Panc1 (cell line): ENCODE results near the gene PRKD2. TPM values are rescaled to one million over a fixed set of nuclear protein-coding genes. Genes with fewer than 3 reads are reported as not detected.

Experiments
- ATAC-seq: fragments of 200-7000 bp; cut with Tn5 transposase; 2 replicates; pipeline ENCODE4 v1.9.1; 2020; ENCODE audit warnings: mild to moderate bottlenecking, moderate library complexity
- BruUV-seq: library from RNA; stranded (reverse); fragments of 400-500 nt; replicated peaks from 2 replicates; lab custom pipeline; 2021; lab: Mats Ljungman, UMichigan
- CTCF ChIA-PET: fragments of 300-600 bp; sonication (Branson Sonifier 250); formaldehyde crosslinking; loops from one replicate; lab custom pipeline; 2022; ENCODE audit warnings: antibody characterized with exemption; lab: Charles Lee
- POLR2A ChIA-PET: fragments of 300-600 bp; sonication (Branson Sonifier 250); formaldehyde crosslinking; loops from one replicate; lab custom pipeline; 2022; ENCODE audit warnings: antibody characterized with exemption; lab: Charles Lee
- DNase-seq: peaks from one replicate; pipeline ENCODE4 v3.0.0-alpha.2; 2010; ENCODE audit warnings: low read depth, low spot score
- H3K27ac ChIP-seq: 2 replicates; pipeline ENCODE4 v1.5.1; 2011; ENCODE audit warnings: mild to moderate bottlenecking, low read length, inconsistent platforms
- H3K27me3 ChIP-seq: fragments of 200-500 bp; sonication (Bioruptor generic); 2 replicates; pipeline ENCODE4 v1.6.0; 2014; ENCODE audit warnings: low read length, inconsistent platforms; ENCODE audit not compliant: control insufficient read depth, insufficient read depth
- H3K36me3 ChIP-seq: fragments of 200-500 bp; sonication (Bioruptor generic); 2 replicates; pipeline ENCODE4 v1.5.1; 2014; ENCODE audit warnings: inconsistent platforms, mild to moderate bottlenecking, low read length, moderate library complexity; ENCODE audit not compliant: control insufficient read depth, insufficient read depth
- H3K4me1 ChIP-seq: 2 replicates; pipeline ENCODE4 v1.5.1; 2011; ENCODE audit warnings: inconsistent platforms, mild to moderate bottlenecking, low read length, moderate library complexity; ENCODE audit not compliant: control insufficient read depth, insufficient read depth
- H3K4me3 ChIP-seq, 2 experiments: 2 replicates each; pipeline ENCODE4 v1.5.1; 2011 to 2012; ENCODE audit warnings: low read depth in 2 of 2, low read length in 2 of 2, mild to moderate bottlenecking in 2 of 2, inconsistent platforms in 1 of 2, moderate library complexity in 1 of 2
- H3K9me3 ChIP-seq: fragments of 200-500 bp; sonication (Bioruptor generic); 2 replicates; pipeline ENCODE4 v1.5.1; 2014; ENCODE audit warnings: low read depth, mild to moderate bottlenecking, inconsistent platforms, low read length, moderate library complexity; ENCODE audit not compliant: control insufficient read depth, insufficient read depth
- CTCF ChIP-seq: fragments of 450-650 bp; IDR thresholded peaks from 2 replicates; pipeline ENCODE4 v1.5.1; 2017; ENCODE audit warnings: mild to moderate bottlenecking
- POLR2AphosphoS5 ChIP-seq: IDR thresholded peaks from 2 replicates; pipeline ENCODE4 v1.6.1; 2012; ENCODE audit warnings: mild to moderate bottlenecking, low read depth, low read length, moderate library complexity
- REST ChIP-seq, 2 experiments: IDR thresholded peaks; 2 replicates each; pipeline ENCODE4 v1.6.1; 2011 to 2012; ENCODE audit warnings: low read depth in 2 of 2, control low read depth in 1 of 2, low read length in 1 of 2, mild to moderate bottlenecking in 1 of 2, moderate library complexity in 1 of 2; ENCODE audit not compliant: insufficient read depth in 1 of 2
- SIN3A ChIP-seq: IDR thresholded peaks from 2 replicates; pipeline ENCODE4 v1.6.1; 2012; ENCODE audit warnings: low read depth, mild to moderate bottlenecking, low read length, moderate library complexity, borderline replicate concordance; ENCODE audit not compliant: insufficient read depth
- TCF7L2 ChIP-seq: IDR thresholded peaks from 2 replicates; pipeline ENCODE4 v1.6.1; 2011; ENCODE audit warnings: mild to moderate bottlenecking, low read depth, low read length, inconsistent platforms
- in situ Hi-C: cut with HindIII; loops from 2 replicates; pipeline ENCODE4 v1.10.0; 2016; ENCODE audit warnings: low sequenced_read_pairs, low pct_unique_long_range_greater_than_20kb
- intact Hi-C: fragments of 100-400 bp; cut with micrococcal nuclease; formaldehyde crosslinking; loops from one replicate; pipeline ENCODE4 v1.10.0; 2022; ENCODE audit not compliant: unreplicated experiment
- total RNA-seq: library from RNA; stranded (reverse); gene quantifications from one replicate; pipeline ENCODE4 v1.2.1, GENCODE V29; 2021; ENCODE audit not compliant: unreplicated experiment

The PRKD2 gene
- total RNA-seq, 1 experiment from 2014 or later = 41.2 TPM

GRCh38 chr19:46732172-46732938 is 15.4 kb upstream of the PRKD2 start:
- Histone ChIP-seq H3K27me3 (no peaks in the 10 kb centered on the region), H3K9me3 (no peaks in the 10 kb centered on the region), H3K4me3 (no peak overlapping the region), H3K4me1 (no peaks in the 10 kb centered on the region), H3K36me3 (peaks cover 3% of the 10 kb centered on the region), H3K27ac (no peak overlapping the region)
- intact Hi-C loops = no loop called here
- POLR2A ChIA-PET = no interaction called here
- ATAC-seq (no peak), DNase-seq (no peak)
- TF ChIP-seq TCF7L2 (no peak), REST (IDR thresholded peaks at IDR 0.05; ENCODE audit: insufficient read depth in 1 of 2, low read depth in 2 of 2, low read length in 1 of 2) (no peak), POLR2AphosphoS5 (no peak), CTCF (no peak), SIN3A (no peak)
- CTCF ChIA-PET = no interaction called here
- in situ Hi-C loops = no loop called here
- no TSS peak for BruUV-seq

GRCh38 chr19:46731584-46731983 is 14.7 kb upstream of the PRKD2 start:
- intact Hi-C loops = no loop called here

More at GRCh38 chr19:46731584-46731983, 14.7 kb upstream of the PRKD2 start:
- DNase-seq (no peak), ATAC-seq (no peak)
- Histone ChIP-seq H3K27ac (no peak overlapping the region), H3K27me3 (no peaks in the 10 kb centered on the region), H3K4me3 (no peak overlapping the region), H3K36me3 (peaks cover 3% of the 10 kb centered on the region), H3K4me1 (no peaks in the 10 kb centered on the region), H3K9me3 (no peaks in the 10 kb centered on the region)
- ChIA-PET CTCF (interaction anchor here (0.6 kb wide), 1 partner anchor 26 kb away, joined by 4 read pairs; no protein-coding TSS in a partner anchor), POLR2A (no interaction called here)
- TF ChIP-seq TCF7L2 (no peak), POLR2AphosphoS5 (no peak), CTCF (no peak), REST (IDR thresholded peaks at IDR 0.05; ENCODE audit: insufficient read depth in 1 of 2, low read depth in 2 of 2, low read length in 1 of 2) (no peak), SIN3A (no peak)
- no TSS peak for BruUV-seq
- in situ Hi-C loops = no loop called here
